GM21619 (cell line): Measurements from ENCODE around the gene BRCA1.
A peak's percentile ranks its signal among the peaks of the same experiment; 100 is the strongest.

Source experiments
- ATAC-seq: cut with Tn5 transposase; IDR thresholded peaks from one replicate; pipeline ENCODE4 v1.9.1; 2021; ENCODE audit not compliant: unreplicated experiment

The BRCA1 gene

DNA sequence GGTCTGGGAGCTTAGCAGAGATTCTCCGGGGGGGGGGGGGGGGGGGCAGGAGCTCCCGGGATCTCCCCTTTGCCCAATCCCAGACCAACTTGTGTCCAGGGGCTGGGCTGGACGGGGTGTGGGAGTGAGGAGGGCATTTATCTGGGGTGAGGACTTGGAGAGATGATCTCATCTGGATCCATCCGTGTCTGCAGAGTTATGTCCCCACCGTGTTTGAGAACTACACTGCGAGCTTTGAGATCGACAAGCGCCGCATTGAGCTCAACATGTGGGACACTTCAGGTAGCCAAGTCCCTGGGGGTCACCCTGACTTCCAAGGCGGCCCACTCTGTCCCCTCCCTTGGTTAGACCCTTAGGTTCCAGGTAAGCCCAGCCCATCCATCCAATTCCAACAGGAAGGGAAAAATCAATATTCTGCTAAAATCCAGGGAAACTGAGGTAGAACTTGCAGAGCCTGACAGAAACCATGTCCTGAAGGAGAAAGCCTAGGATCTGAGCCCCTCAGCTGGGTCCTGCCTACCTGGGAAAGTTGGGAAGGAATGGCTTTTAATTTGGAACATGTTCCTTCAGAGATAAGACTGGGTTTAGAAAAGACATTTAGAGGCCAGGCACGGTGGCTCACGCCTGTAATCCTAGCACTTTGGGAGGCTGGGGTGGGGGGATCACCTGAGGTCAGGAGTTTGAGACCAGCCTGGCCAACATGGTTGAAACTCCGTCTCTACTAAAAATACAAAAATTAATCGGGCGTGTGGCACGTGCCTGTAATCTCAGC lies 99.2 kb downstream of the BRCA1 start:
- ATAC-seq: no peak

DNA sequence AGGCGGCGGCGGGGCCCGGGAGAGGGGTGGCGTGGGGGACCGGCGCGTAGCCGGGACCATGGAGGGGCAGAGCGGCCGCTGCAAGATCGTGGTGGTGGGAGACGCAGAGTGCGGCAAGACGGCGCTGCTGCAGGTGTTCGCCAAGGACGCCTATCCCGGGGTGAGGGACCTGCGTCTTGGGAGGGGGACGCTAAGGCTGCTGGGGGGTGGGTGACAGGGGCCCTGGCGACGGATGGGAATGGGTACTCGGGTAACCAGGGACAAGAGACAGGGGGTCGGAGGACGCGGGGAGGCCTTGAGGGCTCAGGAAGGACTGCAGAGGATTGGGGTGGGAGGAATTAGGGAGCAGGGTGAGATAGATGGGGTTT lies 99.9 kb downstream of the BRCA1 start:
- no peak for ATAC-seq

DNA sequence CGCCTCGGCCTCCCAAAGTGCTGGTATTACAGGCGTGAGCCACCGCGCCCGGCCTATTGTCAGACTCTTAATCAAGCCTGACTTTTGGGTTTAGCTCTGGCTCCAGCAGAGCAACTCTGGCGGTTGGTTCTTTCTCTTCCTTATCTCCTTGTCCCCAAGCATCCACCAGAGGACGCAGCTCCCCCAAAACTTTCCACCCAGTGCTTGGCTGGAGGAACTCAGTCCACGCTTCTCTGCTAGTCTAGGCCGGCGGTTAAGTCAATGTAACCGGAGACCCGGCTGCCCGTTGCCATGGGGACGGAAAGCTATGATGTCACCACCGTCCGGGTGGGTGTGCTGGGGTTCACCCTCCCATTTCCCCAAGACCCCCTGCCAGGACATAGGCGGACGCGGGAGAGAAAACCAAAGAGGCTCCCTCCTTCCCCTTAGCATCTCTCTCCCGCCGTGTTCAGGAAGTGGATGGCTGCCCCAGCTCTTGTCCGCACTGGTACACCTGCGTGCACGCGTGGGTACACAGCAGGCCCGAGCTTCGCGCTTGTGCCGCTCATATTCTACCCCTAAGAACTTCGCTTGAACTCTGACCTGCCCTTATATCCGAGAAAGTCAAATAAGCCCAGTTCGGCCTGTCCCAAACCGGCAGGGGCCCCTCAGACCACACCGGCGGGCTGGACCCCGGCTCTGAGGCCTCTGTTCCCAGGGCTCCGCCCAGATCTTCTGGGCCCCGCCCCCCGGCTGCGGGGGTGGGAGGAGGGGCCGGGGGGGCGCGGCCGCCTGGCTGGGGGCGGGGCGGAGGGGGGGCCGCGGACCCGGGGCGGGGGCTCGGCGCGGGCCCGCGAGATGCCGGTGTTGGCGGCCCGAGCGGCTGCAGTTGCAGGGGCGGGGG lies 100.5 kb downstream of the BRCA1 start, which contains the start of gene RND2:
Gene RND2 (plus strand): TSS at position 825 of the 883 bp plus-strand sequence. CDS start 117 bp downstream, outside the sequence.
- ATAC-seq: peak; percentile 41

DNA sequence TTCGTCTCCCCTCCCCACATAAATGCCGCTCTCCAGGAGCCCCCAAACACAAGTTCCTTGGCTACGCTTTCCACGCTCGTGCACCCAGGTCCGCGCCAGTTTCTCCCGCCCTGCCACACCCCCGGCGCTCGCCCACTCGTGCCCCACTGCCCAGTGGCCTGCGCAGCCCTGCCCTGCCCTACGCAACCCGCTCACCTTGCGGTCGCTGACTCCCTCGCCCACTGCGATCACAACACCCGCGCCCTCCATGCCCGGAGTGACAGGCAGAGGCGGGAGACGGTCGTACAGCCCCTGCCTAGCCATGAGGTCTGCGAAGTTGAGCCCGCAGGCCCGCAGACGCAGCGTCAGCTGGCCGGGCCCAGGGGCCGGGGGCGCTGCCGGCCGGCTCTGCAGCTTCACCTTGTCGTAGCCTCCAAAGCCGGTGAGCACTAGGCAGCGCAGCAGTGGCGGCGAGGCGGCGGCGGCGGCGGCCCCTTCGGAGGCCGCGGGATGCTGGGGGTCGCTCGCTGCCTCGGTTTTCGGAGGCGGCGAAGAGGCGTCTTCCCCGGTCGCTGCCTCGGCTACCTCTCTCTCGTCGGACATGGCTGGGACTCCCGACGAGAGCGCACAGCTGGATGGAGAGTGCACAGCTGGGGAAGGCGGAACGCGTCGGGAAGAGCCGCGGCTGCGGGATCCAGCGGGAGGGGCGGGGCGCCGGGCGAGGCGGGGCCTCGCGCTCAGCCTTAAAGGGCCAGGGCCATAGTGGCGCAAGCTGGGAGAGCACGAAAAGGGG lies 103.2 kb downstream of the BRCA1 start, which contains the start of gene VAT1:
Gene VAT1 (minus strand): TSS at position 645 of the 772 bp plus-strand sequence. CDS start 63 bp downstream, at position 582.
- peak; percentile 46 for ATAC-seq

DNA sequence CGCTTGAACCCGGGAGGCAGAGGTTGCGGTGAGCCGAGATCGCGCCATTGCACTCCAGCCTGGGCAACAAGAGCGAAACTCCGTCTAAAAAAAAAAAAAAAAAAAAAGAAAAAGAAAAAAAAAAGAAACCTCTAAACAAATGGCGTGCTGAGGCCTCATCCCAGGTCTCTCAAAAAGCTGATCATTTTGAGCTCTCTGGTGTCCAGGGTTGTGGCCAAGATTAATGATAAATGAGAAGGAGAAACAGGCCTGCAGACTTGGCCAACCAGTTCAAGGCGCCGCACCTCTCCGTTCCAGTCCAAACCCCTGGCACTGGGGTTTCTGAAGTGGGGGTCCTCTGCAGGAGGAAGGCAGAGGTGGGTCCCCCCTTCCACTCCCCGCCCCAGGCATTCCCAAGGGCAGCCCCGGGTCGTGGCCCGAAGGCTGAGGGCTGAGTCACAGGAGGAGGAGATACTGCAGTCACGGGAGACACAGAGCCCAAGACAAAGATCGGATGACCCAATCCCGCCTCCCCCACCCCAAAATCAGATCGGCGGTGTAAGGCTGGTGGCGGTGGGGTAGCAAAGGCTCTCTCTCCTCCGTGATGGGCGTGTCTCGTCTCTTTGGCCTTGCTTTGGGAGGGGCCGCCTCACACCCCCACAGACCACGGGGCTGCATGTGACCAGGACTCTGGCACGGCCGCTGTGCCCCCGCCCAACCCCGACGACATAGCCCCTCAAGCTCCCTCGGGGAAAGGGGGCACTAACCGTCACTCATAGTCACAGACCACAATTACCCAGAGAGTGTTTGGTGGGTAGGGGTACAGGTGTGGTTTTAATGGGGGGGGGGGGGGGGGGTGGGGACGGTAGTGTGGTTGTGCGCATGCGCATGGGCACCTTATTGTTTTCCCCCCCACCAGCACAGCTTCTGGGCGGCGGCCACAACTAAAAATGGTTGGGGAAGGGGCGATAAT lies 104.1 kb downstream of the BRCA1 start:
- no peak for ATAC-seq

DNA sequence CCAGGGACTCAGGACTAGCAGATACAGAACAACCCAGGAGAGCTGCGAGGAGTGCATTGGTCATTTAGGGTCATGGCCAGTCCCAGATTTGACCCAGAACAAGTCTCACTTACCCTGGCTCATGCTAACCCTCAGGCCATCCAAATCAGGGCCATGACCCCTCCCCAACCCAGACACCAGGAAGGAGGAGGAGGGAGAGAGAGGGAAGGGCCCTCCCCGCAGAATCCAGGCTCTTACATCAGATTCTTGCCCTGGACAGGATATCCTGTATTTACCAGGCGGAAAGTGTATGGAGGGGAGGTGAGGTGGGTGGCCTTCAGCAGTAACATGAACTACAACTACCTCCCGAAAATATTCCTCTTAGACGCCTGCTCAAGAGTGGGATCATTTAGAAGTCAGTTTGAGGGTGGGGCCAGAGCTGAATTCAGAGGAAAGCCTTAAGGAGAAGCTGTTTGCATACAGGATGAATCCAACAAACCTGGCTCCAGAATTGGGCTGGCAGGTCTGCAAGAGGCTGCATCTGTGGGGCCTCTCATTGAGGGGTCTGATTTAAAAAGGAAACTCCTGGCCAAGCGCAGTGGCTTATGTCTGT lies 105.0 kb downstream of the BRCA1 start:
- ATAC-seq: no peak

DNA sequence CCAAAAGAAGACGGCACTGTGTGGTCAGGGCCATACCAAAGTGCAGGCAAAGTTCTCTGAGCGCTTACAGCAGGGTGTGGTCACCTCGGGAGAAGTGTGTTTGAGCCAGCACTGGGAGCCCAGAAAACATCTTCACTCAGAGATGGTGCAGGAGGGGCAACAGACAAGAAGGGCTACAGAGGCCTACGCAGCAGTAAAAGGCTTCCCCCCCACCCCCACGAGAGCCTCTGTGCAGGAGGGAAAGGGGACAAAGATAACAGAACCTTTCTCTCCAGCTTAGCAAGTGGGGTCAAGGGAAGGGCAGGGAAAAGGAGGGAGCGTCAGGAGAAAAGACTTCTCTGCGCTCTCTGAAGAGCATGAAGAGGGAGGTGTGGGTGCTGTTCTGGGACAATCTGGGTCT lies 105.7 kb downstream of the BRCA1 start:
- no peak for ATAC-seq

DNA sequence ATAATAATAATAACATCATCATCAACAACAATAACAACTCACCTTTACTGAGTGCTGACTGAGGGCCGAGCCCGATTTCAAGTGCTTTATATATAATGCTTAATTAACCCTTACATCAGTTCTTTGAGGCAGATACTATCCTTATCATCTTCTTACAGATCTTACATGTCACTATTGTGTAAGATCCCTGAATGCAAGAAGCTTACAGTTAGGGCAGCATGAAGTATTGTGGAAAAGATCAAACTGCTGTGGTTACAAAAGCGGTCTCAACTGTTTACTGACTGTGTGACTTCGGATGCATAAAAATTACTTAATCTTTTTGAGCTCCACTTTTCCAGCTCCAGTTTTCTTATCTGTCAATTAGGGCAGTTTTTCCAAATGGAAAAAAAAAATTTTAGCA lies 106.2 kb downstream of the BRCA1 start:
- no peak for ATAC-seq

DNA sequence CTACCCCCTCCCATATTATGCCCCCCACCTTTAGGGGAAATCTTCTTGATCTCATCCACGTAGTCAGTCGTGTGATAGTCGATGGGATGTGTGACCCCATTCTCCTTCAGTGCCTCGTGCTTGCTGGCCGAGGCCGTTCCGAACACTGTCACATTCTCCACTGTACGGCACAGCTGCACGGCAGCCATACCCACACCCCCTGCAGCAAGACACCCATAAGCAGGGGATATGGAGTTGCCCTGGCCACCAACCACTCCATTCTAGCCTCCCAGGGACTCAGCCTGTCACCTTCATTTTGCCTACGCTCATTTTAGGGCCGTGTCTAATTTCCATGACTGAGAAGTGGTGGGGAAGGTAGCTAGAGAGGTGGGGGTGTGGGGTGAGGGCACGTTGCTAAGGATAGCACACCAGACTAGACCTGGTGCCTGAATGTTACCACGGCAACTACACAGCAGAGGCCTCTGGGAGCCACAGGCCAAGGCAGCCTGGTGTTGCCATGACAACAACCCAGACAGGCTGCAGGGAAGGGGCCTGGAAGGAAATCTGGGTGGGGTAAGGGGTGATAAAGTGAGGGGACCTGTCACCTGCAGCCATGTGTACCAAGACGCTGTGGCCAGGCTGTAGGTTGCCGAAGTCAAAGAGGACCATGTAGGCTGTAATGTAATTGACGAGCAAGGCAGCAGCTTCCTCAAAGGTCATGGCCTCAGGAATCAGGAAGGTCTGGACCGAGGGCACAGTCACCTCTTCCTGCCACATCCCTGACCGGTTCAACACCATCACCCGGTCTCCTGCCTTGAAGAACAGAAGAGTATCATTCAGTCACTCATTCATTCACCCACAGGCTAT lies 106.9 kb downstream of the BRCA1 start:
- no peak for ATAC-seq

DNA sequence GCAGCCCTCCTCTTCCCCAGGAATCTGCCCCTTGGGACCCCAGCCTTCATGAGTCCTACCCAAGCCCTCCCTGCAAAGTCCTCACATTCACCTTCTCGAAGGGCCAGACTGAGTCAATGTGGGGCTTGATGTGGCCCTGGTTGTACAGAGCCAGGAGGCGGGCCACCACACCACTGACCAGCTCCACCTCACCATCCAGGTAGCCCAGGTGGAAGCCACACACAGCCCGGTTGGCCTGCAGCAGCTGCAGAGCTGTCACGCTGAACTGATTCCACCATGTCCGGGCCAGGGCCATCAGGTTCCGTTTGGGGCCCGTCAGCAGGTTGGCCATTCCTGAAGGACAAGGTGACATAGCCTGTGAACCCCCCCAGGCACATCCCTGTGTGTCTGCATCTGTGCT lies 108.9 kb downstream of the BRCA1 start:
- no peak for ATAC-seq

DNA sequence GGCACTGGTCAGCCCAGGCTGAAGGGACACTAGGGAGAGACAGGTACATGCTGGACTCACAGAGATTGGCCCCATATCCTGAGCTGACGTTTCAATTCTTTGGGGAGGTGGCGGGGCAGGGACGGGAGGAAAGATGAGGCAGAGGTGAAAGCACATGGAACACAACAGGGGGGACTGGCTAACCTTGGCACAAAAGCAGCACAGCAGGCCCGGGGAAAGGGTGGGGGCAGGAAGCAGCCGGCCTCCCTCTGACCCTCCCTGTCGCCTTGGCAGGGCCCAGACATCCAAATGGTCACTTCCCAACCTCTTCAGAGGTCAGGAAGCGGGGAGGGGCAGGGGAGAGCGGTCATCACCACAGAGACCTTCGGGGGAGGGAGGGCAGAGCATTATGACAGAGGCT lies 109.6 kb downstream of the BRCA1 start:
- no peak for ATAC-seq

DNA sequence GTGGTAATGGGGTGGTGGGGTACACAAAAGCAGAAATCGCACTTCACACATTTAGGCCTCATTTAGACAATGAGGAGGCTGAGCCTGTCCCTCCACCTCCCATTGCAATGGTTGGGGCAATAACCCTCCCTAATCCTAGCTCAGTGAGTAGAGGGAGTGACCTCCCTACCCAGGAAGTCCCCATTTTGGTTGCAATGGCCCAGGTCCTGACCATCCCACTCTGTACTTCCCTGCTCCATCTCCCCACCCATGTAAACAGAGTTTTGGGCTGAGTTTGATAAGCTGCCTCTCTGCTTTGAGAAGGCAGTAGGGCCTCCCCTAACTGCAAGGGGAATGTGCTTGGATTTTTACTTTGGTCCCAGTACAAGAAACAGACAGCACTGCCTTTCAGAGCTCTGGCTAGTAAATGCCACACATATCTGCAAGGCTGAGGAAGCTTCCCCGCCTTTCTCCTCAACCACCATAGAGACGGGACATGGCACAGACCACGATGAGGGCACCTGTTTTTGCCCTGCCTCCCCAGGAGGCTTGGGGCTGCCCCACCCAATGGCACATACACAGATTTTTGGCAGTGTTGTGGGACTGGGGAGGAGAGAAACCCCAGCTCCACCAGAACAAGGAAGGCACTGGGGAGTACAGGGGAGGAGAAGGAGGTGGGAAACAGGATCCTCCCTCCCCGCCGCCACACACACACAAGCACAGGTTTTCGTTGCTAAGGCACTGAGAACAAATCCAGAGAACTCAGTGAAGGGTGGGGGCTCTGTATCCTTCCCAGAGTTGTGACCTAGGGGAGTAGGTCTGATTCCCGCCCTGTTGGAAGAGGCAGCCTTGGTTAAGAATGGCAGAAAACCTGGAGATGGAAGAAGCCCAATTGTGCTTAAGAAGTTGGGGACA lies 110.3 kb downstream of the BRCA1 start:
- no peak for ATAC-seq

DNA sequence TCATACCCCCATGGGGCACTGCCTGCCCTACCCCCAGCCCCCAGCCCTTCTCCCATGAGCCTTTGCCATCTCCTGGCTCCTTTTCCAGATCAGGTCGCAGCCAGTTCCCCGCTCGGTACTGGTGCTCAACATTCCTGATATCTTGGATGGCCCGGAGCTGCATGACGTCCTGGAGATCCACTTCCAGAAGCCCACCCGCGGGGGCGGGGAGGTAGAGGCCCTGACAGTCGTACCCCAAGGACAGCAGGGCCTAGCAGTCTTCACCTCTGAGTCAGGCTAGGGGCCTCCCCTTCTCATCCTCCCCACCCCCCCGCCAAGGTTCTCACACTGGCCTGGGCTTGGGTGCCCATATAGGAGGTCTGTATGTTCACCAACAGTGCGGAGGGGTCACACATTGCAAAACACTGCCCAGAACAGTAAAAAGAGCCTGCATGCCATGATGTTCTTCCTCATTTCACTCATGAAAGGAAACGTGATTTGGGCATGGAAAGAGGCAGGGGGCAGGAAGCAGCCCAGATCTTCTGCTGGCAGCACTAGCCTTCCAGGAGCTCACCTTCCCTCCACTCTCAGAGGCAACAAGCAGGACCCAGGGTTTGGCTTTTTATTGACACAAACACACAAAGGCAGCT lies 111.0 kb downstream of the BRCA1 start:
- no peak for ATAC-seq

DNA sequence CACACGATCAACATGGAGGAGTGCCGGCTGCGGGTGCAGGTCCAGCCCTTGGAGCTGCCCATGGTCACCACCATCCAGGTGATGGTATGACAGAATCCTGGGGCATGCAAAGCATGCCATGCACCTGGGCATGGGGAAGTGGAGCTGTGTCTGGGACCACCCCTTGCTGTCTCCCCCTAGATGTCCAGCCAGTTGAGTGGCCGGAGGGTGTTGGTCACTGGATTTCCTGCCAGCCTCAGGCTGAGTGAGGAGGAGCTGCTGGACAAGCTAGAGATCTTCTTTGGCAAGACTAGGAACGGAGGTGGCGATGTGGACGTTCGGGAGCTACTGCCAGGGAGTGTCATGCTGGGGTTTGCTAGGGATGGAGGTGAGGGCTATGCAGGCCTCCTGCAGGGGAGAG lies 111.9 kb downstream of the BRCA1 start:
- no peak for ATAC-seq

DNA sequence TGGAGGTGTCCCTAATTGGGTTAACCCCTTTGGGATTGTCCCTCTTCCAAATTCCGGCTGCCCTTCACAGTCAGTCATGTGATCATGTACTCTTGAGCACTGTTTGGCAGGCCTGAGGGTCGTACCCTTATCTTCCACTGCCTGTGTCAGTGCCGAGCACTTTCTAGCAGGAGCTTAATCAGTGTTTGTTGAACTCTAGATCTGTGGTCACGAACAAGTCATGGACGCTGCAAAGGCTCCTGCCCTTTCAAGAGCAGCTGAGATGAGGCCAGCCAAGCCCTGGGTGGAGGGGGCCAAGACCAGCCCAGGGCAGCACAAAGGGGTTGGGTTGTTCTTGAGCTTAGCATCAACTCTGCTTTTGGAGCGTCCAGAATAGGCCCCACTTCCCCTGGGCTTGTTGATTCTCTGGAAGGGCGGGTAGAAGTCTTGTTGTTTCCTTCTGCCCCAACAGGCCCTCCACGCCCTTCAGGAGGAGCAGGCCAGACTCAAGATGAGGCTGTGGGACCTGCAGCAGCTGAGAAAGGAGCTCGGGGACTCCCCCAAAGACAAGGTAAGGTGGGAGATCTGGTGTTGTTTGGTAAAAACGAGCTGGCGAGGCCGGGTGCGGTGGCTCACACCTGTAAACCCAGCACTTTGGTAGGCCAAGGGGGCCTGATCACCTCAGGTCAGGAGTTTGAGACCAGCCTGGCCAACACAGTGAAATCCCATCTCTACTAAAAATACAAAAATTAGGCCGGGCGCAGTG lies 113.3 kb downstream of the BRCA1 start:
- no peak for ATAC-seq

DNA sequence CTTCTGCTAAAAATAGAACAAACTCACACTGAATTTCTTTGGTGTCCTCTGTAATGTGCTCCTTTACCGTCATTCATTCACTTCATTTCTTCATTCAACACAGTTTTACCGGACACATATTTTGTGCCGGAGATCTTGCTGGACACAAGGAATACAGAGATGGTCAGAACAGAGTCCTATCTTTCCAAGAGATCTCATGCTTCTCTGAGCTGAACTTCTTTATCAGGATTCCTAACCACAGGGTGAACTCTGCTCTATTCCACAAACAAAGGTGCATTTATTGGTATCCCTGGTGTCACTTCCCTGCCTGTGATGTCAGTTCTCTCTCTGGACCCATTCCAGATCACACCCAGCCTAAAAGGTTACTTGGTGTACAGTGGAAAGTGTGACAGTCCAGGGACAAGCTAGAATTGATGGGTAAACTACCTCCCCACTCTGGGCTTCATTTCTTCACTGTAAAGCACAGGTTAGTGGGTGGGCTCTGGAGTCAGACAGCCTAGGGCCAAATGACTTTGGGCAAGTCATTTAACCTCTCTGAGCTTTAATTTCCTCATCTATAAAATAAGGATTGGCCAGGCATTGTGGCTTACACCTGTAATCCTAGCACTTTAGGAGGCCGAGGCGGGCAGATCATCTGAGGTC lies 114.4 kb downstream of the BRCA1 start:
- ATAC-seq: no peak
